Right lobe of liver (tissue), 4 donors: ENCODE data around the gene DENR.

Source experiments
- POLR2A ChIP-seq: fragments of 450-650 bp; IDR thresholded peaks from one replicate; pipeline ENCODE4 v1.6.1; 2017; ENCODE audit warnings: antibody characterized with exemption, mild to moderate bottlenecking
- TF ChIP-seq, protein P1 (sequence below), 4 donors: fragments of 200-600 bp in 3 of 4; fragments of 450-650 bp in 1 of 4; IDR thresholded peaks; one replicate each; pipeline versions ENCODE4 v1.5.1 to v1.8.0; 2016 to 2022; ENCODE audit warnings: antibody characterized with exemption in 4 of 4, mild to moderate bottlenecking in 2 of 4
- donor health status: DM: no; HTN: no; CAD: no.
- donor health status: DM: no; HTN: no; CAD: no.
- donor health status: DM: no; HTN: yes; CAD: no.

DNA sequence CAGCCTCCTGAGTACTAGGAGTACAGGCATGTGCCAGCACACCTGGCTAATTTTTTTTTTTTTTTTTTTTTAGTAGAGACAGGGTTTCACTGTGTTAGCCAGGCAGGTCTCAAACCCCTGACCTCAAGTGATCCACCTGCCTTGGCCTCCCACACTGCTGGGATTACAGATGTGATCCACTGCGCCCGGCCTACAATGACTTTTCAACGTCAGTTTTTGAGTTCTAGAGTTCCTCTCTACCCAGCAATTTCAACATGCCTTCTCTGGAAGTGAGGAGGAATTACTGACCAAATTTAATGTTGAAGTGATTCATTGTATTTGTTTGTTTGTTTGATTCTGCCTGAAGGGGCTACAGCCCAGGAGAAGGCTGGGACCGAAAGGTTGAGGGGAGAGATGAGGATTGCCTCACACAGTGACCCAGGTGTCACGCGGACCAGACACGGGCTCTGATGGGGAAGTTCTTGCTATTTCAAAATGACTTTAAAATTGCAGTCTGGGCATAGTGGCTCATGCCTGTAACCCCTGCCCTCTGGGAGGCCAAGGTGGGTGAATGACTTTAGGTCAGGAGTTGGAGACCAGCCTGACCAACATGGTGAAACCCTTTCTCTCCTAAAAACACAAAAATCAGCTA is 8.6 kb upstream of the DENR start:
- TF ChIP-seq, protein P1, sequence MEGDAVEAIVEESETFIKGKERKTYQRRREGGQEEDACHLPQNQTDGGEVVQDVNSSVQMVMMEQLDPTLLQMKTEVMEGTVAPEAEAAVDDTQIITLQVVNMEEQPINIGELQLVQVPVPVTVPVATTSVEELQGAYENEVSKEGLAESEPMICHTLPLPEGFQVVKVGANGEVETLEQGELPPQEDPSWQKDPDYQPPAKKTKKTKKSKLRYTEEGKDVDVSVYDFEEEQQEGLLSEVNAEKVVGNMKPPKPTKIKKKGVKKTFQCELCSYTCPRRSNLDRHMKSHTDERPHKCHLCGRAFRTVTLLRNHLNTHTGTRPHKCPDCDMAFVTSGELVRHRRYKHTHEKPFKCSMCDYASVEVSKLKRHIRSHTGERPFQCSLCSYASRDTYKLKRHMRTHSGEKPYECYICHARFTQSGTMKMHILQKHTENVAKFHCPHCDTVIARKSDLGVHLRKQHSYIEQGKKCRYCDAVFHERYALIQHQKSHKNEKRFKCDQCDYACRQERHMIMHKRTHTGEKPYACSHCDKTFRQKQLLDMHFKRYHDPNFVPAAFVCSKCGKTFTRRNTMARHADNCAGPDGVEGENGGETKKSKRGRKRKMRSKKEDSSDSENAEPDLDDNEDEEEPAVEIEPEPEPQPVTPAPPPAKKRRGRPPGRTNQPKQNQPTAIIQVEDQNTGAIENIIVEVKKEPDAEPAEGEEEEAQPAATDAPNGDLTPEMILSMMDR (IDR thresholded peaks at IDR 0.05) = no peak
- no peak for TF ChIP-seq POLR2A
